ENCODE measurements around the gene TTC27. TPM values are rescaled to one million over a fixed set of nuclear protein-coding genes. Genes with fewer than 3 reads are reported as not detected.

The TTC27 gene
- total RNA-seq (2014; rRNA removed; shearing (Covaris generic)) (20.0 and 27.7 TPM in 2 replicates), total RNA-seq (2022) (21.4 and 25.3 TPM in 2 replicates), Bru-seq, nascent RNA (percentile 74 among the genes with signal in this experiment), BruChase-seq, experiment 1, labeled RNA remaining after a 6-hour chase (percentile 63 among the genes with signal in this experiment), BruChase-seq, experiment 2, labeled RNA remaining after a 2-hour chase (percentile 62 among the genes with signal in this experiment)
- long read RNA-seq, transcript TTC27-201 (20 exons, 2,876 nt) = major isoform, 40 of 55 reads
- long read RNA-seq, partial matches to known transcripts = 5 of 55 reads
- long read RNA-seq, other reads (novel, unspliced or antisense) = 10 of 55 reads

GRCh38 chr2:32627814-32628579 is at the start of gene TTC27:
TSS of gene TTC27 (plus strand) at chr2:32628050. CDS start at chr2:32628293, 243 bp downstream.
- intact Hi-C loops (cut with micrococcal nuclease; ENCODE audit: unreplicated experiment) = loop anchor here (2.0 to 5.0 kb wide), 2 partner anchors 271 to 319 kb away; partner anchors contain the start of genes BIRC6 and LTBP1
- POLR2A ChIA-PET = interaction anchor here (0.6 kb wide), 1 partner anchor 563 kb away, joined by 3 read pairs; no protein-coding TSS in a partner anchor
- CTCF ChIA-PET (ENCODE audit: unreplicated experiment) = no interaction called here

GRCh38 chr2:32591669-32592463 is 36.0 kb upstream of the TTC27 start:
- Histone ChIP-seq H3K4me3 (ENCODE audit: low read depth, low read length, poor library complexity, severe bottlenecking) (no peak overlapping the region), H3K27ac (ENCODE audit: low read depth, low read length, poor library complexity, severe bottlenecking) (peak overlapping the region; percentile 11), H3K4me2 (ENCODE audit: low read length) (no peak overlapping the region; the same call in 1 of the 2 replicates), H3K9me3 (ENCODE audit: low read length) (no peaks in the 10 kb centered on the region), H3K9me2 (ENCODE audit: insufficient read depth, low read length) (no peaks in the 10 kb centered on the region), H3K36me3 (ENCODE audit: insufficient read depth, low read length) (peaks cover 33% of the 10 kb centered on the region), H4K20me1 (ENCODE audit: insufficient read depth, low read length) (no peaks in the 10 kb centered on the region), H2AFZ (ENCODE audit: low read length) (no peak overlapping the region), H3K4me1 (ENCODE audit: insufficient read depth, low read length, poor library complexity, severe bottlenecking) (peaks cover 15% of the 10 kb centered on the region), H3K79me2 (ENCODE audit: insufficient read depth, low read depth, low read length) (no peaks in the 10 kb centered on the region)
- POLR2A ChIA-PET = interaction anchor here (0.5 to 2.2 kb wide), 5 partner anchors 14 to 655 kb away, joined by 3 to 8 read pairs (median 3); no protein-coding TSS in a partner anchor
- peak; percentile 40 for DNase-seq (ENCODE audit: low spot score)
- CTCF ChIA-PET (ENCODE audit: unreplicated experiment) = no interaction called here
- TF ChIP-seq CTCF (conservative IDR thresholded peaks at IDR 0.05; ENCODE audit: low read length) = no peak
- no peak for TF ChIP-seq EZH2phosphoT487 (IDR thresholded peaks at IDR 0.05; ENCODE audit: borderline replicate concordance, low read depth, low read length)
- BruUV-seq (replicated peaks) = no TSS peak
- intact Hi-C loops (cut with micrococcal nuclease; ENCODE audit: unreplicated experiment) = no loop called here

More at GRCh38 chr2:32627814-32628579, at the start of gene TTC27:
- H3K9me3 ChIP-seq (ENCODE audit: low read length) = no peaks in the 10 kb centered on the region
- peaks cover 32% of the 10 kb centered on the region for H3K36me3 ChIP-seq (ENCODE audit: insufficient read depth, low read length)
- H4K20me1 ChIP-seq (ENCODE audit: insufficient read depth, low read length) = no peaks in the 10 kb centered on the region
- H3K4me3 ChIP-seq (ENCODE audit: low read depth, low read length, poor library complexity, severe bottlenecking) = peak within 1 kb of the TSS; percentile 99
- H3K4me2 ChIP-seq (ENCODE audit: low read length) = peak within 1 kb of the TSS; percentile 81
- peak within 1 kb of the TSS; percentile 100 for H2AFZ ChIP-seq (ENCODE audit: low read length)
- H3K9me2 ChIP-seq (ENCODE audit: insufficient read depth, low read length) = no peaks in the 10 kb centered on the region
- peak; percentile 95 for DNase-seq (ENCODE audit: low spot score)
- H3K4me1 ChIP-seq (ENCODE audit: insufficient read depth, low read length, poor library complexity, severe bottlenecking) = peaks cover 17% of the 10 kb centered on the region
- BruUV-seq (replicated peaks) = TSS peak; percentile 76
- H3K79me2 ChIP-seq (ENCODE audit: insufficient read depth, low read depth, low read length) = peaks cover 31% of the 10 kb centered on the region
- no peak for TF ChIP-seq EZH2phosphoT487 (IDR thresholded peaks at IDR 0.05; ENCODE audit: borderline replicate concordance, low read depth, low read length)
- TF ChIP-seq CTCF (conservative IDR thresholded peaks at IDR 0.05; ENCODE audit: low read length) = no peak
- H3K27ac ChIP-seq (ENCODE audit: low read depth, low read length, poor library complexity, severe bottlenecking) = peak within 1 kb of the TSS; percentile 31

All from OCI-LY7 (cell line).